Lower leg skin (tissue), 3 donors: ENCODE measurements around the gene ZNF600.

Experiments used
- POLR2A ChIP-seq, 2 donors: fragments of 450-650 bp; IDR thresholded peaks; one replicate each; pipeline ENCODE4 v1.6.1; 2016 to 2017; ENCODE audit warnings: antibody characterized with exemption in 2 of 2, mild to moderate bottlenecking in 1 of 2, moderate library complexity in 1 of 2
- TF ChIP-seq, protein P1 (sequence below), 3 donors: fragments of 450-650 bp; IDR thresholded peaks; one replicate each; pipeline ENCODE4 v1.5.1; 2016; ENCODE audit warnings: antibody characterized with exemption in 3 of 3, mild to moderate bottlenecking in 3 of 3, moderate library complexity in 2 of 3

DNA sequence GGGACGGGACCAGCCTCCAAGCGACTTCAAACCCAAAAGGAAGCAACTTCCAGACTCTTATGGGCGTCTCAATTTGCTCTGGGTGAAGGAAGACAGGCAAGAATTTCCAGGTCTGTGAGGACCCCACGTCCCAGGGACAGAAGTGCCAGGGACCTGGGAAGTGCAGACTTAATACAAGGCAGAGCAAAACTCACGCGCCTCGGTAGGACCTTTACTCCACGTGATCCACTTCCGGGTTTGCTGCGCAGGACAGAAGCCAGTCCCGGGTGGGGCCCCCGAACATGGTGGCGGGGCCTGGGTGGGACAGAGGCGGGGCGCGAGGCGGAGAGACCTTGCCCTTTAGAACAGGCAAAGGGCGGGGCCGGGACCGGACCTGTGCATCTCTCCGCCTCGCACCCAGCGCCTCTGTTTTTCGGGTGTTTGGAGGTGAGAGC lies 61.0 kb downstream of the ZNF600 start:
- TF ChIP-seq, protein P1, sequence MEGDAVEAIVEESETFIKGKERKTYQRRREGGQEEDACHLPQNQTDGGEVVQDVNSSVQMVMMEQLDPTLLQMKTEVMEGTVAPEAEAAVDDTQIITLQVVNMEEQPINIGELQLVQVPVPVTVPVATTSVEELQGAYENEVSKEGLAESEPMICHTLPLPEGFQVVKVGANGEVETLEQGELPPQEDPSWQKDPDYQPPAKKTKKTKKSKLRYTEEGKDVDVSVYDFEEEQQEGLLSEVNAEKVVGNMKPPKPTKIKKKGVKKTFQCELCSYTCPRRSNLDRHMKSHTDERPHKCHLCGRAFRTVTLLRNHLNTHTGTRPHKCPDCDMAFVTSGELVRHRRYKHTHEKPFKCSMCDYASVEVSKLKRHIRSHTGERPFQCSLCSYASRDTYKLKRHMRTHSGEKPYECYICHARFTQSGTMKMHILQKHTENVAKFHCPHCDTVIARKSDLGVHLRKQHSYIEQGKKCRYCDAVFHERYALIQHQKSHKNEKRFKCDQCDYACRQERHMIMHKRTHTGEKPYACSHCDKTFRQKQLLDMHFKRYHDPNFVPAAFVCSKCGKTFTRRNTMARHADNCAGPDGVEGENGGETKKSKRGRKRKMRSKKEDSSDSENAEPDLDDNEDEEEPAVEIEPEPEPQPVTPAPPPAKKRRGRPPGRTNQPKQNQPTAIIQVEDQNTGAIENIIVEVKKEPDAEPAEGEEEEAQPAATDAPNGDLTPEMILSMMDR (IDR thresholded peaks at IDR 0.05) = no peak
- TF ChIP-seq POLR2A (IDR thresholded peaks at IDR 0.05) = no peak
